ENCODE results near the gene TTYH2.
A peak's percentile ranks its signal among the peaks of the same experiment; 100 is the strongest.
"Not testable (repeated sequence)": the region's sequence is repeated elsewhere in the genome, so short reads cannot be mapped to it uniquely, and the experiment has no call there.

The TTYH2 gene

DNA sequence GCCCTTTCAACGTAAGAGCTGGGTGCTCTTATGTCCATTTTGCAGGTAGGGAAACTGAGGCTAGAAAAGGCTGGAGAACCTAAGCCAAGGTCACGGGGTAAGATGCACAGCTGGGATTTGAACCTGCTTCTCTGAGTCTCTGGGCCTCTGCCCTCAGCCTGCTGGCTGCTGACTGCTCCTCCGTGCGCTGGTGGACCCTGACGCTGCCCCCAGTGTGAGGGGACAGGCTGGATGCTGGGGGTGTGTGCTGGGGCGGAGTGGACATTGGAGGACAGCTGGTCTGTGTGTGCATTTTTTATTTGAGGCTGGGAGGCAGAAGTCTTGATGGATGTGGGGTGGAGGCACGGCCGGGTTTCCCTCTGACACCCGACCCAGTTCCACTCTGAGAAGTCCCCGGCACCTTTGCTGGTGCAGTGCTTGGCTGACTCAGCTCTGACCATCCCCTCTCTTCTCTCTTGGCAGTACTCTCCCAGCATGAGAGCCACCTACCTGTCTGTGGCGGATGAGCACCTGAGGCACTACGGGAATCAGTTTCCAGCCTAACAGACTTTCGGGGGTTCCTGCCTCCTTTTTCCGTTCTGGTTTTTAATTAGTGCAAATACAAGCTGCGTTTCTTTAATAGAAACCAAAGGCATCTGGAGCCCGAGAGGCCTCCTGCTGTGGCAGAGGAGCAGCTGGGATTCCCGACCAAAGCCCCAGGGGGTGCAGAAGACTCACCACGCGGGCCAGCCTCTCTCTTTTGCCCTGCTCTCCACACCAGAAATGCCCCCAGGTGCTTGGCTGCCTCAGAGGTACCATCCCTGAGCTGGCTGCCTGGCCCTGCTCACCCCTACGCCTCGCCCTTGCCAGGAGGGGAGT is 46.5 kb downstream of the TTYH2 start:
- no peak for DNase-seq (ENCODE audit: low read depth in 2 of 2, low spot score in 1 of 2)

DNA sequence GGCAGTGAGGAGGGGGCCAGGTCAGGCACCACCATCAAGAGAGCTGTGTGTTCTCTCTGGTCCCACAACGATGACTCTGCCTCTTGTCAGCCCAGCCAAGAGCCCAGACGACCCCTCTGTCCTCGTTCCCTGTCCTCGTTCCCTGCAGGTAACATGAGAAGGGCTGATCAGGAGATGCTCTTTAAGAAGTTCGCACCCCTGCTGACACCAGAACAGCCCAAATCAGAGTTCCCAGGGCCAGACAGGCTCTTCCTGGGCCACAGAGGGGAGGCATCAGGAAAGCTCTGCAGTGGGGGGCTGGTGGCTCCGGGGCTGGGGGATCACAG is 47.1 kb downstream of the TTYH2 start:
- no peak for DNase-seq (ENCODE audit: low read depth in 2 of 2, low spot score in 1 of 2)

DNA sequence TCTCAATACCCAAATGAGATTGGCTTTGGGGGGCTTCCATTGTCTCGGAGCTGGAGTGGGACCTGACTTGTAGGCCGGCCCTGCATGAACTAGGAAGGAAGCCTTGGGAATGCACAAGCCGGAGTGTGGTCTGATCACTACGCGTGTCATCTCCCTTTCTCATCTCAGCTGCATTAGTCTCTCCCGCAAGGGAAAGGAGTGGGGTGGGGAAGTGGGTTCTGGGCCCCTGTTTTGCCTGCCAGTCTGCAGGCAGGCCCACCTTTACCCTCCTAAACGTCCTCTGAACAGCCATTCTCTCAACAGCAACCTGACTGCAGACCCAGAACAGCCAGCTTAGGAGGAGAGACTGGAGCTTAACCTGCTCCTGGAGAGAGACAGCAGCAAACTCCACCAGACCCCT is 49.2 kb downstream of the TTYH2 start:
- DNase-seq (ENCODE audit: low read depth in 2 of 2, low spot score in 1 of 2) = no peak

DNA sequence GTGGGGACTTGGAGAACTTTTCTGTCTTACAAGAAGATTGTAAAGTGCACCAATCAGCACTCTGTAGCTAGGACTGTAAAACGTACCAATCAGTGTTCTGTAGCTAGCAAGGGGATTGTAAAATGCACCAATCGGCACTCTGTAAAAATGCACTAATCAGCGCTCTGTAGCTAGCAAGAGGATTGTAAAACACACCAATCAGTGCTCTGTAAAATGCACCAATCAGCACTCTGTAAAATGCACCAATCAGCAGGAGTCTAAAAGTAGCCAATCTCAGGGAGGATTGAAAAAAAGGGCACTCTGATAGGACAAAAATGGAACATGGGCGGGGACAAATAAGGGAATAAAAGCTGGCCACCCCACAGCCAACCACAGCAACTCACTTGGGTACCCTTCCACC is 53.7 kb downstream of the TTYH2 start:
- not testable (repeated sequence) for DNase-seq (ENCODE audit: low read depth in 2 of 2, low spot score in 1 of 2)

DNA sequence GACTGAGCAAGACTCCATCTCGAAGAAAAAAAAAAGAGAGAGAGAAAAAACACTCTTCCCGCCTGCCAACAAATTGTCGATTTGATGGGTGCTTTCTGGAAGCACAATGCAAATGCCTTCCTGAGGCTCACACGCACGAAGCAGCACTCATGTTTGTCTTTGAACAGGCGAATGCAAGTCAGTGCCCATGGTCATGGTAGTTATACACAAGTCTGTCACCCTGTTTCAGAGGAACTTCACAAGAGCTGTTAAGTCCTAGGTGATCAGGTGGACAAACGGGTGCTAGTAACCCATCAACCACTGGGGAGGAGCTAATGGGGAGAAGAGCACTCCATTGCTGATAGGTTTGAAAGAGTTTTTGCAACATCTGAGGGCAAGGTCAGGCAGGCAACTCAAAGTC is 54.2 kb downstream of the TTYH2 start:
- DNase-seq (ENCODE audit: low read depth in 2 of 2, low spot score in 1 of 2) = no peak

DNA sequence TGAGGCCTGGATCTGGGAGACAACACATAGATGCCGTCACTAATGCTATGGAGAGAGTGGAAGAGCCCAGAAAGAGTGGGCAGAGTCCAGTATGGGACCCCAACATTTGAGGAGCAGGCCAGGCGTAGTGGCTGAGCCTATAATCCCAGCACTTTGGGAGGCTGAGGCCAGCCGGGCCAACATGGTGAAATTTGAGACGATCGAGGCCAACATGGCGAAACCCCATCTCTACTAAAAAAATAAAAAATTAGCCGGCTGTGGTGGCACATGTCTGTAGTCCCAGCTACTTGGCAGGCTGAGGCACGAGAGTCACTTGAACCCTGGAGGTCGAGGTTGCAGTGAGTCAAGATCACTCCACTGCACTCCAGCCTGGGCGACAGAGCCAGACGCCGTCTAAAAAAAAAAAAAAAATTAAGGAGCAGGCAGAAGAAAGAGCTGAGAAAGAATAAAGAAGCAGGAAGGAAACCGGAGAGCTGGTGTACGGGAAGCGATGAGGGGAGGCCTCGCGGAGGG is 54.7 kb downstream of the TTYH2 start:
- no peak for DNase-seq (ENCODE audit: low read depth in 2 of 2, low spot score in 1 of 2)

DNA sequence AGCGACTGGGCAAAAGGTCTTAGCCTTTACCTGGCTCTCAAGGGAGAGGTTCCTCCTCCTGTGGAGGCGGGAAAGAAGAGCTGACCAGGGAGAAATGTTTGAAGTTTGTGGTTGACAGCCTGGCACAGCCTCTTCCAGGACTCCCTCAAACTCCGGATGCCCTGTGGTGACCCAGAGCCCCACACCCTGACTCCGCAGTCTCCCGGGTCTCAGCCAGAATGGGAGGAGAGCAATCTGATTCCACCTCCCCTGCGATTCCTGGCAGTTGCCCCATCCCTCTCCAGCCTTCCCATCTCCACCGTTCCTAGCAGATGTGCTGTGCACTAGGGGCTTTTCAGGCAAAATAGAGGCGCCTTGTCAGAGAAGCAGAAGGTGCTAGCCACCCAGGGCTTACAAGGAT is 55.2 kb downstream of the TTYH2 start:
- DNase-seq (ENCODE audit: low read depth in 2 of 2, low spot score in 1 of 2) = no peak

DNA sequence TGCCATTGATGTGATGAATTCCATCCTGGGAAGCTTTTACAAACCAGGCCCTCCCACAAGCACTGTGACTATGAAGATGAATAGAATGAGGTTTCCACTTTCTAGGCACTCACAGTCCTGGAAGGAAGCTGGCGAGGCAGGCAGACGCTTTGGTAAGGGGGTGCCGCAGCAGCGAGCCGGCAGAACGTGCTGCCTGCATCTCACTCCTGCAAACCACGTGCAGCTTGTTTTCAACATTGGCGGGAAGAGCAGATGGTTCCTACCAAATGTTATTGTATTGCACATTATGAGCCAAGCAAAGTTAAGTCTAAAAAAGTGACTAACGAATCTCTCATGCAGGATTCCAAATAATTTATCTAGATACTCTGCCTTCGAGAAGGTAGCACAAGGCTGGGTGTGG is 57.0 kb downstream of the TTYH2 start:
- no peak for DNase-seq (ENCODE audit: low read depth in 2 of 2, low spot score in 1 of 2)

DNA sequence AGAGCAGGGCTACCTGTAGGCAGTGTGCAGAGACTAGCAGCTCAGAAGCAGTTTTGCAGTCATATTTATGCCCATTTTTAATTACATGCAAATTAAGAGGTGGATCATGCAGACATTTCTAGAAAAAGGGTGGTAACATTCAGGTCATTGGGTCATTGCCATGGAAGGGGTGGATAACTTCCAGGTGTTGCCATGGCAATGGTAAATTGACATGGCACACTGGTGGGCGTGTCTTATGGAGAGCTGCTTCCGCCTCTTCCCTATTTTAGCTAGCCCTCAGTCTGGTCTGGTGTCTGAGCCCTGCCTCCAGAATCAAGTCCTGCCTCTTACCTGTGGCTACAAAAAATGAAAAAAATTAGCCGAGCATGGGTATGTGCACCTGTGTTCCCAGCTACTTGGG is 57.9 kb downstream of the TTYH2 start:
- DNase-seq (ENCODE audit: low read depth in 2 of 2, low spot score in 1 of 2) = no peak

DNA sequence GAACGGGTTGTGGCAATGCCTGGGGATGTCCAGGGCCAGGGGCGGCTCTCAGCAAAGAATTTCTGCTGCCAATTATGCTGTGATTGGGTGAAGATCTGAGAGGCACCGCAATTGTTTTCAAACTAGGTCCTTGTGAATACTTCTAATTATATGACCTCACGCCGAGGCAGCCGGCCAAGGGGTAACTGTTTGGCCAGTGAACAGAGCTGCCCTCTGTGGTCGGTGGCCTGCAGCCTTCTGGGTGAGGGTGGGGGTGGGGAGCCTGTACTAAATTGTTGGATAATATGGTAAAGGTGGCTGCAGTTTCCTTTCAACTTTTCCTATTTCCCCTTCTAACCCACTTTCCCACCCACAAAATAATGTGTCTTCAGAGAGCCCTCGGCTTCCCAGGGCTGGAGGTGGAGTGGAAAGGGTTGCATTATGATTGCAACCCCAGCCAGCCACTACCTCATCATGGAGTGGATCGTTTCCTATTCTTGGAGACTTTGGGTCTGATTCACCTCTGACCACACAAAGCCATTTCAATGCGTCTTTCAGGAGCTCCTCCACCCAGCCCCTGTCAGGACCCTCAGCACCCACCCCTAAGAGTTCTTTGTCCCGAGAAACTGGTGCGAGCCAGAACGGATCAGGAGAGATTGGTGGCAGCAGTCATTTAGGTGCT is 58.7 kb downstream of the TTYH2 start:
- DNase-seq (ENCODE audit: low read depth in 2 of 2, low spot score in 1 of 2) = no peak

DNA sequence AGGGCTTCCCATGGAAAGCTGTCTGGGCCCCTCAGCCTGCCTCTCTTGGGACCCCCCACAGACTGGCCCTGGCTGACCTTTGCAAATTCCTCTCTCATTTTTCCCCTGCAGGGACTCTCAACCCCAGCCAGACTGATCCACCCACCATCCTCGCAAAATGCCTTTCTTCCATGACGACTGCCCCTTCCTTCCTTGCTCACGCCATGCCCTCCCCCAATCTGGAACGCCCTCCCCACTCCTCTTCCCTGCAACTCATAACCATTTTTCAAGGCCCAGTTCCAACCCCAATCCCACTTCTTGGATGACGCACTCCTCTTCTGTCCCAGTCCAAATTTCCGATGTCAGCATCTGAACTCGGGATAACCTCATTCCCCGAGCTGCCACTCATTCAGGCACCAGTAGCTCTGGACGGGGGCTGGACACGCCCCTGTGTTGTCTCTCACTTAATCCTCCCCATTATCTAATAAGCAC is 59.4 kb downstream of the TTYH2 start:
- DNase-seq (ENCODE audit: low read depth in 2 of 2, low spot score in 1 of 2) = no peak

DNA sequence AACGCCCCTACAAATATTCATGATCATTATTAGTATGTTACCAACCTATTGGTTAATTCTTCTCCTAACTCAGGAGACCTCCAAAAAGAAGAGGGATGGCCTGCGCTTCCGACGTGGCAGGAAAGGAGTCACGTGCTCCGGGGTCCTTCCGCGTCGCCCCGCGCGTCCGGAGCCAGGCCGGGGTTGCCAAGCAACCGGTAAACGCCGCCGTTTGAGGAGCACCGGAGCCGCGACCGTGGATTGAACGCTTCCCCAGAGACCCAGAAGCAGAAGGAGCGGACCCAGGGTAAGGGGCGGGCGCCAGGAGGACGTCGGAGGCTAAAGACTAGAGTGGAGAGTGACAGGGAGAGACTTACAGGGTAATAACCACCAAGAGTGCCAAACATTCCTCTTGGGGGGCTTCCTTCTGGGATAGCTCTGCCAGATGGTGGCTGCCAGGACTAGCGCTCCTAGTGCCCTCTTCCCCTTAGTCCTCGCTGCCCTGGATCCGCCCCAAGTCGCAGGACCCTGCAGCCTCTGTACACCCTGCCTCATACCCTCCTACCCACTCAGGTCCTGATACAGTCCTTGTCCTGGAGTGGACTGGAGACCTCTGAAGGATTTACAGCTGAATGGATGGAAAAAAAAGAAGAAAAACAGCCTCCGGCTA is 60.8 kb downstream of the TTYH2 start, which contains the start of gene DNAI2:
Gene DNAI2, plus strand, starts transcription at position 175 of the 649 bp plus-strand sequence. CDS start 7,584 bp downstream, outside the sequence.
- no peak for DNase-seq (ENCODE audit: low read depth in 2 of 2, low spot score in 1 of 2)

DNA sequence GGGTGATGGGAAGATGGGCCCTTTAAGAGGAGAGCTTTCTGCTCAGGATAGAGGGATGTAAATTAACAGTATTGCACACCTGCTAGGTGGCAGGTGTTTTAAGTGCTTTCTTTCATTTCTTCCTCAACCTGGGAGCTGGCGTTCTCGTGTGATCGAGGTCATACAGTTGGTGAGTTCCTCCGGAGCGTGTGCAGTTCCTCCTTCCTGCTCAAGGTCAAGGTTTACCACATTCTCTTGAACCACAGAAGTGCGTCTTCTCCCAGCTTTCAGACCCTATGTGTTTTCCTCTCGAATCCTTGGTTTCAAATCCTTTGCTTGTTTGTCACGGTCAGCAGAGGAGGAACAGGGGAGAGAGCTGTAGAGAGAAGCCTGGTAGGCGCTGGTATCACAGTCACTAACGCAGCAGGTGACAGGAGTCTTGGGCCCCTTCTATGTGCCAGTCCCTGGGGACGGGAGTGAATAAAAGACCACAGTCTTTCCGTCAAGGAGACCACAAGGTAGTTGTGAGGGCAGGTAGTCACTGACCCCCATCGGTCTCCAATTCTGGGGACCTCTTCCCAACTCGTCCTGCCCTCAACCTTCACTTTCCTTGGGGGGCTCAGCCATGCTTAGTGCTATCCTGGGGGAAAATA is 61.5 kb downstream of the TTYH2 start:
- no peak for DNase-seq (ENCODE audit: low read depth in 2 of 2, low spot score in 1 of 2)

DNA sequence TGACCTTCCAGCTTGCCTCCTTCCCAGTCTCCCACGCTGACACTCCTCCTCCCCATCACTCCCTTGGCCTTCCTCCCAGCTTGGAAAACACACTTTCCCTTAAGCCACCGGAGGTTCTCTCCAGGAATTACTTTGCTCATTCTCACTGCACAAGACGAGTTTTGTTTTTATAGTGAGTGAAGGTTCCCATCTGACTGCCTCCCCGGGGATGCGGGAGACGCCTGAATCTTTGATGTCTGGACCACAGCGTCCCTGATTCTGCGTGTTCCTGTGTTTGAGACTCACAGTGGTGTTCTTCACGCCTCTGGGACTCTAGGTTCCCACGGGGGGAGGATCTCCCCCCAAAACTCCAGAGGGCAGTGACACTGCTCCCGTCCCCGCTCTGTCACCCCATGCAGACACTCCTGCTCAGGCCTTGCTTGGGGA is 62.7 kb downstream of the TTYH2 start:
- no peak for DNase-seq (ENCODE audit: low read depth in 2 of 2, low spot score in 1 of 2)

DNA sequence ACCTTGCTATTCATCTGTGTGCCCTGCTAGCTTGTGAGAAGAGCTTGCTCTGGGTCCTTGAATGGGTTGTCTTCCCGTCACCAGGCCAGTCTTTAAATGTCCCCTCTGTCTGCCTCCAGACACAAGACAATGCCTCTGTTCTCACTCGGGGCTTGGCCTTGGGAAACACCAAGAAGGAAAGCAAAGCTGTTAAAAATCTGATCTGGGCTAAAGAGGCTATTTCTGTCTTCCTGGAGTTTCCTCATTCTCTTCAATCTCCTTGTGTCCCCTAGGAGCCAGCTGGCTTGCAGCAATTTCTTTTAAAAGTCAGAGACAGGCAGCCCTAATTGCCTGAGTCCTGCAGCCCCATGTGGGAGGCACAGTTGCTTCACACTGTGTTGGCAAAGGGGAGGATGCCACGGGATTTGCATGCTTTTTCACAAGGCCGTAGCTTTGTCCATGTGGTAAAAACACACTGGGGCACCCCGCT is 63.2 kb downstream of the TTYH2 start:
- no peak for DNase-seq (ENCODE audit: low read depth in 2 of 2, low spot score in 1 of 2)

DNA sequence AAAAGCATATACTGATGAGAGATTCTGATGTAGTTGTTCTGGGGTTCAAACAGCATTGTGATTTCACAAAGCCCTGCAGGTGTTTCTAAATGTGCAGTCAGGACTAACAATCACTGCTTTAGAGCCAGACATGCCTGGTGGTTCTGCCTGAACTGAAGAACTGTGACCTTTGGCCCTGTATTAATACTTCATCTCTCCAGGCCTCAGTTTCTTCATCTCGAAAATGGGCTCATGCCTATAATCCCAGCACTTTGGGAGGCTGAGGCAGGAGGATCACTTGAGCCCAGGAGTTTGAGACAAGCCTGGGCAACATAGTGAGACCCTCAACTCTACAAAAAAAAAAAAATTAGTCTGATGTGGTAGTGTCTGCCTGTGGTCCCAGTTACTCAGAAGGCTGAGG is 64.6 kb downstream of the TTYH2 start:
- DNase-seq (ENCODE audit: low read depth in 2 of 2, low spot score in 1 of 2) = no peak

DNA sequence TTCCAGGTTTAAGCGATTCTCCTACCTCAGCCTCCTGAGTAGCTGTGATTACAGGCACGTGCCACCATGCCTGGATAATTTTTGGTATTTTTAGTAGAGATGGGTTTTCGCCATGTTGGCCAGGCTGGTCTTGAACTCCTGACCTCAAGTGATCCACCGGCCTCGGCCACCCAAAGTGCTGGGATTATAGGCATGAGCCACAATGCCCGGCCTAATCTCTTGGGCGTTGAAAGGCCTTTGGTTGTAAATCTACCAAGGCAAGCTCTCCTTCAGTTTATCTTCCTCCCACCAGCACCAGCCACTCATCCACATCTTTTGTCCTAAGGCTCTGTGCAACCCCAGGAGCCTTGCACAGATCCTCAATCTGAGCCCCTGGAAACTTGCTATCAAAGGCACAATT is 66.2 kb downstream of the TTYH2 start:
- DNase-seq (ENCODE audit: low read depth in 2 of 2, low spot score in 1 of 2) = not testable (repeated sequence)

DNA sequence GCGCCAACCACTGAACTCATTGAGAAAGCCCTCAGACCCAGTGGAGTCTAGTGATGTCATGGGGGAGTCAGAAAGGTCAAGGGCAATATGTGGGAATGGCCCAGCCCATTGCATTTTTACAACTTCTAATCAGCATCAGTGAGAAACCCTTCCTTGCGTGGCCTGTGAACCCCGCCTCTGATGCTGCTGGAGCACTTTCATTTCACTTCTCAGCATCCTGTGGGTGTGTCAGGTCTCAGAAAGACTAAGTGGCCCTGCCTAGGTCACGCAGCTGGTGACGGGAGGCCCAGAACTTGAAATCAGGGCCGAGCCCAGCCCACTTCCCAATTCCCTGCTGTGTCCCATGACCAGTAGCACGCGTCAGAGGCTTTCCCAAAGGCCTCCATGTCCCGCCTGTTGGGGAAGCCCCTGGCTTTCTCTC is 66.7 kb downstream of the TTYH2 start:
- peak in 1 of 2 donors; percentile 31 for DNase-seq (ENCODE audit: low read depth in 2 of 2, low spot score in 1 of 2)

DNA sequence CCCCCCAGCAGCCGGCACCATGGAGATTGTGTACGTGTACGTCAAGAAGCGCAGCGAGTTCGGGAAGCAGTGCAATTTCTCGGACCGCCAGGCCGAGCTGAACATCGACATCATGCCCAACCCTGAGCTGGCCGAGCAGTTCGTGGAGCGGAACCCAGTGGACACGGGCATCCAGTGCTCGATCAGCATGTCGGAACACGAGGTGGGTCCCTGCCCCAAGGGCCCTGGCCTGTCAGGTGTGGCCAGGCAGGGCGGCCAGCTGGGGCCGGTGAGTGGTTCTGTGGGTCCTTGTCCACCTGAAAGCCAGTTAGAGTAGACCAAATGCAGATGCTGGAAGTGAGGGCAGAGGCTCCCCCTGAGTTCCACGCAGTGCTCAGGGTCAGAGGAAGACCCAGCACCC is 68.4 kb downstream of the TTYH2 start:
- no peak for DNase-seq (ENCODE audit: low read depth in 2 of 2, low spot score in 1 of 2)

DNA sequence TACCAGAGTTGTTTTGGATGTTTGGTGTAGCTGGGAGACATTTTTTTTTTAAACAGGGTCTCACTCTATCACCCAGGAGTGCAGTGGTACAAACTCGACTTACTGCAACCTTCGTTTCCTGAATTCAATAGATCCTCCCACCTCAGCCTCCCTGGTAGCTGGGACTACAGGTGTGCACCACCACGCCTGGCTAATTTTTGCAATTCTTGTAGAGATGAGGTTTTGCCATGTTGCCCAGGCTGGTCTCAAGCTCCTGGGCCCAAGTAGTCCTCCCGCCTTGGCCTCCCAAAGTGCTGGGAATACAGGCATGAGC is 68.9 kb downstream of the TTYH2 start:
- DNase-seq (ENCODE audit: low read depth in 2 of 2, low spot score in 1 of 2) = not testable (repeated sequence)

DNA sequence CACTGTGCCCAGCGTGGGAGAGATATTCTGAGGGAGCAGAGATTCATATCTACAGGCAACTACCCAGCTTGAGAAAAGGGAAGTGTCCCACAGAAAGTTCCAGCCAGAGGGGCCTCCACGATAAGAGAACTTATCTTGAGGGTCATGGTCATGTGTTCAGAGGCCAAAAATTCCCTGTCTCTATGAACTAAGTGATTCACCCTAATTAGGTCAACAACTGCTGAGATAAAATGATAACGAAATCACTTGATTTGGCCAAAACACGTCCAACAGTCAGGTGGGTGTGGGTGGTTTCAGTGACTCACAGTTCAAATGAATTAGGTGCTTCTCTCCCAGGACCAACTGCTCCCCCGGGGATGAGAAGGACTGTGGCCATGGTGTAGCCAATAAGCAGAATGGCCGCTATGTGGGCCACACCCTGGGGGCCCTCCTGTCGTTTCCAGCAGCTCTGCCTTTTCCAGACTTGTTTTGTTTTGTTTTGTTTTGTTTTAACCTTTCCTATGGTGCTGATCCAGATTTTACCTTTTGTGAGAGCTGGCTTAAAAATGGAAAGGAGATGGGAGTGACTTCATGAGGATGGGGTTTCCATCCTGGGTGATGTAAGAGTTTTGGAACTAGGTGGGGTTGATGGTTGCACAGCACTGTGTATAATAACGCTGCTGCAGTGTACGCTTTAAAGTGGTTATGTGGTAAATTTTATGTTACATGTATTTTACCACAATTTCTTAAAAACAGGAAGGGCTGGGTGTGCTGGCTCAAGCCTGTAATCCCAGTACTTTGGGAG is 69.4 kb downstream of the TTYH2 start:
- peak in 1 of 2 donors; percentile 29 for DNase-seq (ENCODE audit: low read depth in 2 of 2, low spot score in 1 of 2)
